NCI-H69 (cell line): Measurements from ENCODE around the gene RTKN2.

Experiments used
- DNase-seq: peaks from one replicate; lab custom pipeline; 2025; lab: John Stamatoyannopoulos, UW

Gene RTKN2

DNA sequence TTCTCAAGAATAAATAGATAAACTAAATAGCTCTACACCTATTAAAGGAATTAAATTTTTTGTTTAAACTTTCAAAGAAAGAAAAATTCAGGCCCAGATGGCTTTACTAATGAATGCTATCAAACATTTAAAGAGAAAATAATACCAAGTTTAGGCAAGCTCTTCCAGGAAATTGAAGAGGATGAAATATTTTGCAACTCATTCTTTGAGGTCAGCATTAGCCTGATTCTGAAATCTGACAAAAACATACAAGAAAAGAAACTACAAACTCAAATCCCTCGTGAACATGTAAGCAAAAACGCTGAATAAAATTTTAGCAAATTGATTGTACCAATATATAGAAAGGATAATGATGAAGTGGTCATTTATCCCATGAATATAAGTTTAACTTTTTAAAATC lies 93.4 kb downstream of the RTKN2 start:
- DNase-seq = no peak

DNA sequence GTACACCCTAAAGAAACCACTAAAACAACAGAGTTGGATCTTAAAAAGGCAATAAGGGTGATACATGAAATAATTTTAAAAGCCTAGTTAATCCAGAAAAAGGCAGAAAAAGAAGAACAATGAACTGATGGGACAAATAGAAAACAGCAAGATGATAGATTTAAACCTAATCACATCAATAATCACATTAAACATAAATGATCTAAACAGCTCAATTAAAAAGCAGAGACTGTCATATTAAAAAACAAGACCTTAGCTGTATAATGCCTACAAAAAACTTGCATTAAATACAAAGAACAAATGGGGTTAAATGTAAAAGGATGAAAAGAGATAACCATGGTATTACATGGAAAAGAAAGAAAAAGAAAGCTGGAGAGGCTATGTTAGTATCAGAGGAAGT lies 96.2 kb downstream of the RTKN2 start:
- no peak for DNase-seq

DNA sequence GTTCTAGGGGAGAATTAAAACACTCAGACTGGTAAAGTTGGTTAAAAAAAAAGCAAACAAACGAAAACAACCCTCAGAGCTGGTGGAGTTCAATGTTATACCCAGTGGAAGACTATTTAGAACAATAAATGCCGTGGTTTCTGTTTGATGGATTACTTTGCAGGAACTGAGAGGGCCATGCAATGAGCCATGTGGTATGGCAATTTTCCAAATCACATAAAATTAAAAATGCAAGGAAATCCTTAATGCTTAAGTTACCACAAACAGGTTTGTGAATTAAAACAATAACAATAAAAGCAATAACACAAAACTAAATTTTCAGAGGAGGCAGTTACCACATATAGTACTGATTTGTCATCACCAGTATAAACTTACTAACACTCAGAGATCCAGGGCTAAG lies 96.9 kb downstream of the RTKN2 start:
- DNase-seq = no peak

DNA sequence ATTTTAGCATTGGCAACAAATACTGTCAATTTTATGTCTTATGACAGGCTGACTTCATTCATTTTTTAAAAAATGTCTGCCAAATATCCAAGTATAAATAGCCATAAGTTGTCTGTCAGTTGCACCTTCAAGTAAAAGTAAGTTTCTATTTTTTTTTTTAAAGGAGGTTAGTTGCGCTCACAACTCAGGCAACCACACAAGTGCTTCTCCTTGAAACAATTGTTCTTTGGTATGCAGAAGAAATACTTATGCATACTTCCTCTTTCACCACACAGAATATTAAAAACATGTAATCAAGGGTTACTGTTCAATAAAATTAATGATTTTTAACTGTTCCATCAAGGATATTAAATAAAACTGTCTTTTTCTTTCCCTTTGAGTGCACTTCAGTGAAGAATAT lies 97.9 kb downstream of the RTKN2 start:
- DNase-seq = no peak

DNA sequence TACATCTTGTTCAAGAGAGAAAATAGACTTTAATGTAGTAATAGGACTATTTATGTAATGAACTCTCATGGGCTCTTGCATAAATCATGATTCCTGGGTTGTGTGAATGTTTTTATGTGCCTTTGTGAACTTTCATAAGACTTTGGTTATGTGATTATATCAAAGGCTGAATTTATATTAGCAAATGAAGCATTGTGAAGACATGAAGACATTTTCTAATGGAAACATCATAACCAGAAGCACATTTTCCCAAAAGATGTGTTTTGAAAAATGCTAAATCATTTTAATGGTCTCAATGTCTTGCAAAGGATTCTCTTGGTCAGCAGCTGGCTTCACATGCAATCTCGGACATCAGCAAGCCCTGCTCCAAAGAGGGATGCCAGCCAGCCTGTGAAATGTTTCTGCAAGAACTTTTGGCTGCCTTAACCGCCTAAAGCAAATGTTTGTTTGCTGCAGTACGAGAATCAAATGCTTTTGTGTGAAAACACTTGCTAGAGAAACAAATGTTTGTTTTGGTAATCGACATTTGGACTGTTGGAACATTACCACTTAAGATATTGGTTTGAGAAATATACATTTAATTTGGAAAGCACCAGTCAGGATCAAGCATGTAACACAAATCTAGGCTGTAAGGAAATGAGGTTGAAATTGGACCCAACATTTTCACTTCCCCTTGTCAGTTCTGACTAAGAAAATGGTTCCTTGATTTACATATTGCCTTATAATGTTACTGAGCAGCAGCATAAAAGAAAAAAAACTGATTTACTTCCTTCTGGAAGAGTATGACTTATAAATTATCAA lies 102.1 kb downstream of the RTKN2 start:
- no peak for DNase-seq

- no peak for DNase-seq
Measured at GRCh38 chr10:62165803-62166202, 102.8 kb downstream of the RTKN2 start.

DNA sequence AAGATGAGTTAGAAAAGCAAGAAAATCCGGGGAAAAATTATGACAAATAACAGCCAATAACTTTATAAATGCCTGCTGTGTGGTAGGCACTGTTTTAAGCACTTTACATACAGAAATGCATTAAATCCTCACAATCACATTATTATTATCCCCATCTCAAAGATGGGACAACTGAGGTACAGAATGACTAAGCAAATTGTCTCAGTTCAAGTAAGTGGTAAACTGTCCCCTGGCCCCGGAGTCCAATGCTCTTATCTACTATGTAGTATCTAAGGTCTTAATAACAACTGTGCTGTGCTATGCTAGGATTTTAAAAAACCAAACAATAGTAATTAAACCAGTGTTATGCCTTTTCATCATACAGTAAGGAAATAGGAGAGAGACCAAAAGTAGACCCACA lies 105.6 kb downstream of the RTKN2 start:
- DNase-seq = no peak

- peak; percentile 46 for DNase-seq
Measured at GRCh38 chr10:62162261-62162981, 106.2 kb downstream of the RTKN2 start.

DNA sequence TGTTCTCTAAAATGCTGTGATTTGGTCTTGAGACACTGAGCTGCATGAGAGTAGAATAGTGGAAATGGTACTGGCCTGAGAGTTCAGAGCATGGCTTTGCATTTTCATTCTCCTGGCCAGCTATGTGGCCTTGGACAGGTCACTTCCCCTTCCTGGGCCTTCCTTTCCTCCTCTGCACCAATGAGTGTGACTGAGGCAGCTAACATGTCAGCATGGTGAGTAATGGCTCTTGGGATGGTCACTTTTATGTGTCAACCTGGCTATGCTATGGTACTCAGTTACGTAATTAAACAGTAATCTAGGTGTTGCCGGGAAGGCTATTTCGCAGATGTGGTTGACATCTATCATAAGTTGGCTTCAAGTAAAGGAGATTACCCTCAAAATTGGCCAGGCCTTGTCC lies 109.3 kb downstream of the RTKN2 start:
- no peak for DNase-seq

GRCh38 chr10:62157601-62158000 lies 111.0 kb downstream of the RTKN2 start:
- DNase-seq = no peak

DNA sequence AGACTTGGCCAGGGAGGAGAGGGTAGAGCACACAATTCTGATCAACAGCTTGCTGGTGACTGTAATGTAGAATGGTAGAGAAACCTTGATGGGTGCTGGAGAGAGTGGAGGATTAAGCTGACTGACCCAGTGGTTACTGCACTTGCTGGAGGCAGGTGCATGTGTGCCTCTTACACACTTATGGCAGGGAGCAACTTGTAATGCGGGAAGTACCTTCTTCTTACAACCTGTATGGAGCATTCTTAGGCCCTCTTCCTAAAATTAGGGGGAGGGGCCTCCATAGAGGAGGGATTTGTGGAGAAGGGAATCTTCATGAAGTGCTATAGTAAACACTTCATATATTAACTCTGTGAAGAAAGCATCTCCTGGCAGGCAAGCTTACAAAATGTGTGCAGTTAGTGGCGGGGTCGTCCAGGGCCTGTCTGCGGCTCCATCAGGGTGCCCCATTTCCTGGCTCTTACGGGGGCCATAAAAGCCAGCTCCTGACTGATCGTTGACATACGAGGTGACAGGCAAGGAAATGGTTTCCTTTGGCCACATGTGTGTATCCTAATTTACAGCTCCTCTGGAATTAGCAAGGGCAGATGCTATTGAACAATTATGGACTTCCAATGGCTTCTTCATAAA lies 113.5 kb downstream of the RTKN2 start:
- DNase-seq = no peak

DNA sequence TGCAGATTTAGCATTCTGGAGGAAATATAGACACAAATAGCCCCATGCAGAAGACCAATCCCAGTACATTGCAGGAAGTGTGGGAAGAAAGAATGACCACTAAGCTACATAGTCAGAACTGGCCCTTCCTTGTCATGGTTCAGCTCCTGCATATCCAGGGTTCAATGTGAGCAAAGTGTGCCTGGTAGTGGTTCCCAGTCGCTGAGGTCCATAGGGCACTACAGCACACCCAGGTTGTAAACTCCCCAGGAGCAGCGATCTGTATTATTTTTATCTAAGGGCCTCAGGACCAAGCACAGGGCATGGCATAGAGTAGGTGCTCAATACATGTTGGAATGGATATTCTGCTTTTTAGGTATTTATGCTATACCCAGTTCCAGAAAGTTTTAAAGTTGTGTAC lies 114.4 kb downstream of the RTKN2 start:
- DNase-seq = no peak

- DNase-seq = no peak
Measured at GRCh38 chr10:62153191-62153590, 115.5 kb downstream of the RTKN2 start.

GRCh38 chr10:62149621-62150020 lies 119.0 kb downstream of the RTKN2 start:
- DNase-seq = no peak

- no peak for DNase-seq
Measured at GRCh38 chr10:62148155-62148554, 120.5 kb downstream of the RTKN2 start.

DNA sequence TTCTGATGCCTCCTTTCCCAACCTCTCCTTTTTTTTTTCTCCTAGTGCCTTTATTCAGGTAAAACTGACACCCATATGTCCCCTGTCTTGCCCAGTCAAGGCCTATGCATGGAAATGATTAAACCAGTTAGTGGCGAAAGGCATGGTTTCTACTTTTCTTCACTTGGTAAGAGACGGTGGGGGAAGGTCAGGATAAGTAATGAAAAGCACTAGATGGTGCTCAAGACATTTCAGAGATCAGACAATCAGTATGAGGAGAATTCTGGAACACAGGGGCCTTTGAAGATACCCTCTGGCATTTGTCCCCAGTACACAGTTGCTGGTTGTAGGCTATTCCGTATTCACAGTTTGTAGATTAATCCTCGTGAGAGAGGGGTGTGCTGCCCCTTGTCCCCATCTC lies 121.2 kb downstream of the RTKN2 start:
- DNase-seq = no peak

DNA sequence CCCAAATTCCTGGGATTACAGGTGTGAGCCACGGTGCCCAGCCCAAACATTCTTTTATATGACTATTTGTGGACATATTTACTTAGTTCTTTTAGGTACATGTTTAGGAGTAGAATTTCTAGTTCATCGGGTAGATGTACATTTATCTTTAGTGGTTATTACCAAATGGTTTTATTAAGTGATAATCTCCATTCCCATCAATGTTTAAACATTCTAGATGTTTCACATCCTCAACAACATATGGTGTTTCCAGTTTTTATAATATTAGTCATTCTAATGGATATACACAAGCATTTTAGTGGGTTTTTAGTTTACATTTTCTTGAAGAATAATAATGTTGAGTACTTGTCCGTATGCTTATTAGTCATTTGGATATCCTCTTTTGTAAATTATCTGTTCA lies 131.7 kb downstream of the RTKN2 start:
- no peak for DNase-seq

GRCh38 chr10:62133618-62134017 lies 135.0 kb downstream of the RTKN2 start:
- no peak for DNase-seq
